Muscle of leg (tissue), 16 donors: ENCODE measurements around the gene SUGCT. TPM values are rescaled to one million over a fixed set of nuclear protein-coding genes. Genes with fewer than 3 reads are reported as not detected.

ENCODE experiments used
- DNase-seq: peaks from one replicate; pipeline ENCODE4 v3.0.0; 2013
- H3K27ac ChIP-seq: one replicate; pipeline ENCODE4 v1.5.1; 2013; ENCODE audit warnings: mild to moderate bottlenecking, low read length, control low read depth
- H3K27me3 ChIP-seq: one replicate; pipeline ENCODE4 v1.6.1; 2013; ENCODE audit warnings: low read length; ENCODE audit not compliant: control insufficient read depth, insufficient read depth
- H3K36me3 ChIP-seq: one replicate; pipeline ENCODE4 v1.6.1; 2013; ENCODE audit warnings: low read length; ENCODE audit not compliant: control insufficient read depth, insufficient read depth
- H3K4me1 ChIP-seq: one replicate; pipeline ENCODE4 v1.6.1; 2013; ENCODE audit warnings: low read length; ENCODE audit not compliant: control insufficient read depth, insufficient read depth
- H3K4me3 ChIP-seq: one replicate; pipeline ENCODE4 v1.5.1; 2013; ENCODE audit warnings: low read length, control low read depth
- H3K9me3 ChIP-seq: replicated peaks from 2 replicates; pipeline ENCODE4 v1.6.1; 2013; ENCODE audit warnings: low read depth, low read length; ENCODE audit not compliant: control insufficient read depth
- WGBS: methylation state at CpG from one replicate; pipeline ENCODE4 v1.1.5; 2013; ENCODE audit warnings: missing lambda C conversion rate; ENCODE audit not compliant: insufficient coverage; 5-methylcytosine and 5-hydroxymethylcytosine counted together
- long read RNA-seq, 11 donors: transcript quantifications; one replicate each; lab custom pipeline, GENCODE V29; 2026
- polyA plus RNA-seq, 8 donors: library from polyadenylated mRNA; unstranded; fragments of 120-200 nt; gene quantifications; one replicate each; pipeline versions ENCODE4 v1.2.1 to v1.2.3, GENCODE V29; 2013; ENCODE audit warnings: inconsistent platforms in 1 of 8, low replicate concordance in 1 of 8; ENCODE audit not compliant: insufficient read length in 8 of 8, insufficient read depth in 1 of 8
- total RNA-seq: library from RNA; stranded (reverse); fragments of 120-200 nt; gene quantifications from one replicate; pipeline ENCODE4 v1.2.4, GENCODE V29; 2013

Gene SUGCT
- total RNA-seq = 6.1 TPM
- polyA plus RNA-seq = 1 to 10 TPM; 1.7 to 3.7 (median 3.0) TPM
- long read RNA-seq, donor 1 = 0 reads
- long read RNA-seq, donor 2 = 0 reads
- long read RNA-seq, donor 3 = 0 reads
- long read RNA-seq, donor 4 = 0 reads
- long read RNA-seq, donor 5 = 0 reads
- long read RNA-seq, donor 6 = 0 reads
- long read RNA-seq, donor 7 = 0 reads
- long read RNA-seq, donor 8 = 0 reads
- long read RNA-seq, donor 9 = 0 reads
- long read RNA-seq, donor 10 = 0 reads
- long read RNA-seq, donor 11, partial matches to known transcripts = 0 of 1 reads
- long read RNA-seq, donor 11, other reads (novel, unspliced or antisense) = 0 of 1 reads

DNA sequence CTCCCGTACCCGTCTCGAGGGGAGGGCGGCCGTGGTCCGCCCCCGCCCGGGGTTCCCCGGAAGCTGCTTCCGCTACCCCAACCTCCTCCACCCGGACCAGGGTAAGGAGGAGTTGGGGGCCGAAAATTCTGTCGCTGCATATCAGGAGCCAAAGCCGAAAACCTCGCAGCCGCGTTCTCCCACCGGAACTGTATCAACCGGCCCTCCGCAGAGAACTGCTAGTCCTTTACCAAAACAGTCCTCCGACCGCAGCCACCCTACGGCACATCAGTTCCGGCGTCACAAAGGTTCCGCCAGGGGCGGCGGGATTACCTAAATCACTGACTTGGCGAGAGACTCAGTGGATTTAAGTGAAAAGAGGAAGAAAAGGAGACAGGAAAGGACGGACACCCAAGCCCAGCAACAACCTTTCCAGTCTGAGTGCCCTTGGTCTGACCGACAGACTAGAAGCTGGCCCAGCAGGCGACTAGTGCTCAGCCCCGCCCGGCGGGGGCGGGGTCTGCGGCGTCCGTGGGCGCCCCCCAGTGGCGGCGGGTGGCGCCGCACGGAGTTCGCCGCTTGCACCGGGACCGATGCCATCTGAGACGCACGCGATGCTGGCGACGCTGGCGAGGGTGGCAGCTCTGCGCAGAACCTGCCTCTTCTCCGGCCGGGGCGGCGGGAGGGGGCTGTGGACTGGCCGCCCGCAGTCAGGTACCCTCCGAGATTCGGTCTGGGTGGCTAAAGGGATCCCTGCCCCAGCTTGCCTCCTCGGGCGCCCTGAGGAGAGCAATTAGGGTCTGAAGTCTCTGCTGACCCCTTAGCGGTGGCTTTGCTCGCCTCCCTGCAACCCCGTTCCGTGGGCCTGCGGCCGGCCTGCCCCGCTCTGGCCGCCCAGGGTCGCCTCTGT lies at the start of gene SUGCT, which contains the start of gene MPLKIP:
Gene SUGCT, plus strand, starts transcription at position 578 of the 889 bp plus-strand sequence.
Gene MPLKIP, minus strand, starts transcription at position 195 of the 889 bp plus-strand sequence. Its CDS starts 55 bp downstream, at position 140.
- H3K36me3 ChIP-seq = no peaks in the 10 kb centered on the region
- peak within 1 kb of the TSS; percentile 98 for H3K27ac ChIP-seq
- WGBS = under 1% methylated on average over 56 of the region's 75 CpGs
- peak within 1 kb of the TSS; percentile 100 for H3K4me3 ChIP-seq
- no peaks in the 10 kb centered on the region for H3K9me3 ChIP-seq
- H3K27me3 ChIP-seq = peaks cover 2% of the 10 kb centered on the region
- peaks cover 2% of the 10 kb centered on the region for H3K4me1 ChIP-seq
- peak; percentile 95 for DNase-seq

DNA sequence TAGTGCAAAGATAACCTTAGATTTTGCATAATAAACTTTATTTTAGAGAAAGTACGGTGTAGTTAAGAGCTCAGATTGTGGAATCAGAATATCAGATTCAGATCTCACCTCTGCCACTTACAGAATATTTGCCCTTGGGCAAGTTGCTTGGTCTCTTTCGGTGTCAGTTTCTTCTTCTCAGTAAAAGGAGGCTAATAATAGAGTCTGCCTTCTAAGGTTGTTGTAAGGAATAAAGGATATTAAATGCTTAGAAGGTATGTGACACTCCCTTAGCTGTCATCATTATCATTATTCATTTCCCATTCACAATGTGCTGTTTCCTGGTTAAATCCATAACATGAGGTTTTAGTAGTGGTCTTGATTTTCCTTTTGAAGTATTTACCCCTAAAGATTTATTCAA lies 42.6 kb upstream of the SUGCT start:
- no peak for DNase-seq
- Histone ChIP-seq H3K27me3 (no peaks in the 10 kb centered on the region), H3K4me3 (no peak overlapping the region), H3K4me1 (no peaks in the 10 kb centered on the region), H3K27ac (no peak overlapping the region), H3K36me3 (peaks cover 42% of the 10 kb centered on the region), H3K9me3 (no peaks in the 10 kb centered on the region)
- WGBS = no CpG with 5 or more reads among the region's 2 CpGs

DNA sequence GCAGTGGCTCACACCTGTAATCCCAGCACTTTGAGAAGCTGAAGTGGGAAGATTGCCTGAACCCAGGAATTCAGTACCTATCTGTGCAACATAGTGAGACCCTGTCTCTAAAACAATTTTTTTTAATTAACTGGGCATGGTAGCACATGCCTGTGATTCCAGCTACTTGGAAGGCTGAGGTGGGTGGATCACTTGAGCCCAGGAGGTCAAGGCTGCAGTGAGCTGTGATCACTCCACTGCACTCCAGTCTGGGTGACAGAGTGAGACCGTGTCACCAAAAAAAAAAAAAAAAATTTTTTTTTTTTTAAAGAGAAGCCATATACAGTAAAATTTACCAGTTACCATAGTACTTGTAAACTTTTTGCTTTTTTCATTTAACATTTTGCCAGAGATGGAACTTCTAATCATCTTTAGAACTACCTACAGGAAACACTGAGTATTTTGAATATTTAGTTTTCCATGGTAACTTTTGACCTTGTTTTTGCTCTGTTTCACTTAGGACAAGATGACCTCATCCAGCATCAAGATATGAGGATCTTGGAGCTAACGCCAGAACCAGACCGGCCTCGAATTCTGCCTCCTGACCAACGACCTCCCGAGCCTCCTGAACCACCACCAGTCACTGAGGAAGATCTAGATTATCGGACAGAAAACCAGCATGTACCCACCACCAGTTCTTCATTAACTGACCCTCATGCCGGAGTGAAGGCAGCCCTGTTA lies 41.0 kb upstream of the SUGCT start:
- Histone ChIP-seq H3K27me3 (no peaks in the 10 kb centered on the region), H3K4me3 (no peak overlapping the region), H3K4me1 (no peaks in the 10 kb centered on the region), H3K36me3 (peaks cover 32% of the 10 kb centered on the region), H3K9me3 (no peaks in the 10 kb centered on the region), H3K27ac (no peak overlapping the region)
- WGBS = 93% methylated on average over 5 of the region's 8 CpGs
- no peak for DNase-seq

DNA sequence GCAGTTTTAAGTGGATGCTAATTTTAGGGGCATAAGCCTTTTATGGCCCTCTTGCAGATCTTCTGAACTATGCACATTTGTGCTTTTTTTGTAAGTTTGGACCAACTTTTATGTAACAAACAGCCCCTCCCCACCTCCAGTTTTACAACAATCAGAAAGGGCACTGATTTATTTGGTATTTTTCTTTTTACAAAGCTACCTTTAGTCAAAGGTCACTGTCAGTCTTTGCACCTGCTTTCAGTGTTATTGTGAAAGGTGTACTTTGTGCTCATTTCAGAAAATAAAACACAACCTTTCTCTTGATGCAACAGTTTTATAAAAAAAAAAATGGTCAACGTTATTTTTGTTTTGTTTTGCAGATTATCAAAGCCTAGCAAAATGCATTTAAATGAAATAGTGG lies 39.6 kb upstream of the SUGCT start:
- H3K4me3 ChIP-seq = no peak overlapping the region
- WGBS = no CpG with 5 or more reads among the region's 1 CpG
- DNase-seq = no peak
- no peaks in the 10 kb centered on the region for H3K4me1 ChIP-seq
- no peaks in the 10 kb centered on the region for H3K27me3 ChIP-seq
- H3K36me3 ChIP-seq = peaks cover 29% of the 10 kb centered on the region
- no peak overlapping the region for H3K27ac ChIP-seq
- no peaks in the 10 kb centered on the region for H3K9me3 ChIP-seq

DNA sequence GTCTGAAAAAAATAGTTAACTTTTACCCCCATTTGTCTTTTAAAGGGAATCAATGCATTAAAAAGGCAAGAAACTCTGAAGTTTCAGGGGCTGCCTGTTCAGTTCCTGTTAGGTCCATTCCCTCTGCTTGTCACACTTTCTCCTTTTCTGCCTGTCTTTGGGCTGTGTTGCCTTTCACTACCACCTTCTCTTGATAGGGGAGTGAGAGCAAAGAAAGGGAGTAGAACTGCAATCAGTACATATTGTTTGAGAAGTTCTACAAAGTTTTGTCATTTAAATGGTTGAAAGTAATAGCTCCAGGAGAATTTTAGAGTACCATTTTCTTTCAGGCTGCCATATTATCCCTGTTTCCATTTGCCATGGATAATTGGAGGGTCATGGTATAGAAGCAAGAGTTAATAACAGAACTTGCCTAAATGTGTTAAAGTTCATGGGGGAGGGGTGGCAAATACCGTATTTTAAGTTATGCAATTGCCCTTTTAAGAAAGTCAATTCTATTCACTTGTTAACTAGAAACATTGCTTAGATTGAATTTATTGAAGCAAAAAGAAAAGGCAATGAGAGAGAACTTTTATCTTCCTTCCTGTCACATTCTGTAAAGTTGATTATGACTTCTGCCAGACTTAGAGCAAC lies 39.0 kb upstream of the SUGCT start:
- Histone ChIP-seq H3K4me1 (no peaks in the 10 kb centered on the region), H3K9me3 (no peaks in the 10 kb centered on the region), H3K4me3 (no peak overlapping the region), H3K27me3 (no peaks in the 10 kb centered on the region), H3K36me3 (peaks cover 26% of the 10 kb centered on the region), H3K27ac (no peak overlapping the region)
- DNase-seq = no peak
- WGBS = no CpG with 5 or more reads among the region's 1 CpG

DNA sequence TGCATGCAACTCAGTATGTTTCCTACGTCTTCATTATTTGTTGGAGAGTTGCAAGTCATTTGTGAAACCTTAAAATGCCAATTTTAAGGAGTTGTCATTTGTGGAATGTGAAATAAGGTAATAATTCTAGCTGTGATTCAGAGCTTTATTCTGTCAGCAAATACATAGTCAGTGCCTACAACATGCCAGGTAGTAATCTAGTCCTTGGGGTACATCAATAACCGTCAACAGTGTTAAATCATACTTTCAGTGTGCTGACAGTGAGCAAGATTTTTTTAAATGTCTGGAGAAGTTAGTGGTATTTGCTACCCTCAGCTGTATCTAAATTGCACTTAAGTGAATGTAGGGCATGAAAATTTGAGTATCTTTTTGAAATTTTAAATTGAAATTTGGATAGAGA lies 37.1 kb upstream of the SUGCT start:
- H3K27me3 ChIP-seq = no peaks in the 10 kb centered on the region
- DNase-seq = no peak
- no CpG with 5 or more reads among the region's 2 CpGs for WGBS
- peaks cover 22% of the 10 kb centered on the region for H3K36me3 ChIP-seq
- H3K27ac ChIP-seq = no peak overlapping the region
- no peak overlapping the region for H3K4me3 ChIP-seq
- no peaks in the 10 kb centered on the region for H3K4me1 ChIP-seq
- H3K9me3 ChIP-seq = no peaks in the 10 kb centered on the region

DNA sequence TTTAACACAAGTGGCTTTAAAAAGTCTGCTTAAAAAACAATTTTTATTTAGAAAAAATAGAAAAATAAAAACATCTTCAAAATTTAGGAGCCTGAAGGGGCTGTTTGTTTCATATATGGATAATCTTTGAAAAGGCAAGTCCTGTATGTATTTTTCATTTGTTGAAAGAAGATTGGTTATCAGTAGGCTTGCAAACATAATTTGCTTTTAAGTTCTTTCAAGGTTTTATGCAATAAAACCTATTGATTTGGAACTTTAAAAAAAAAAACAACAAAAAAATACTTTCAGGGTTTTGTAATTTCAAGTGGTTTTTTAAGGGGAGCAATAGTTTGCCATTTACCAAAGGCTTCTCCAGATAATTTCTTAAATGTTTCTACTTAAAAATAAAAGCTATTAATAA lies 36.0 kb upstream of the SUGCT start:
- Histone ChIP-seq H3K4me3 (no peak overlapping the region), H3K27ac (no peak overlapping the region), H3K4me1 (no peaks in the 10 kb centered on the region)

DNA sequence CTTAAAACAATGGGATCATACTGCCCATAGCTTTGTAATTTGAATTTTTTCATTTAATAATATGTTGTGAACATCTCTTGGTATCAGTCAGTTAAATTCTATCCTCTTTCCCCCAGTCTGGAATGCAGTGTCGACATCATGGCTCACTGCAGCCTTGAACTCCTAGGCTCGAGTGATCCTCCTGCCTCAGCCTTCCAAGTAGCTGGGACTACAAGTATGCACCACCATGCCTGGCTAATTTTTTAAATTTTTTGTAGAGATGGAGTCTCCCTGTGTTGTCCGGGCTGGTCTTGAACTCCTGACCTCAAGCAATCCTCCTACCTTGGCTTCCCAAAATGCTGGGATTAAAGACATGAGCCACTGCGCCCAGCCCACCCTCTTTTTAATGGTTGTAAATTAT lies 35.0 kb upstream of the SUGCT start:
- Histone ChIP-seq H3K27me3 (no peaks in the 10 kb centered on the region), H3K4me1 (no peaks in the 10 kb centered on the region), H3K36me3 (peaks cover 6% of the 10 kb centered on the region), H3K27ac (no peak overlapping the region), H3K9me3 (no peaks in the 10 kb centered on the region), H3K4me3 (no peak overlapping the region)
- WGBS = no CpG with 5 or more reads among the region's 4 CpGs
- DNase-seq = no peak

More for the DNA sequence above, 36.0 kb upstream of the SUGCT start:
- H3K27me3 ChIP-seq = no peaks in the 10 kb centered on the region
- no peaks in the 10 kb centered on the region for H3K9me3 ChIP-seq
- H3K36me3 ChIP-seq = peaks cover 15% of the 10 kb centered on the region
- no peak for DNase-seq

DNA sequence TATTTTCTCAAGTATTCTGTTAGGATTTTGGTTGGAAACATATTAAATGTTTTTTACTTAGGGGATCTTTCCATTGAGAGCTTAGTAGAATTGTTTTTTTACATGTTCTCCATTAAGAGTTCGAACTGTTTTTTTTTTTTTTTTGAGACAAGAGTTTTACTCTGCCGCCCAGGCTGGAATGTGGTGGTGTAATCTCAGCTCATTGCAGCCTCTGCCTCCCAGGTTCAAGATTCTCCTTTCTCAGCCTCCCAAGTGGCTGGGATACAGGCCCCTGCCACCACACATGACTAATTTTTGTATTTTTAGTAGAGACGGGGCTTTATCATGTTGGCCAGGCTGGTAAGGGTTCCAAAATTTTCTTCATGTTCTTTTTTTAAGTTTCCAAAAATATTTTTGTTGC lies 33.6 kb upstream of the SUGCT start:
- DNase-seq = no peak
- no peaks in the 10 kb centered on the region for H3K27me3 ChIP-seq
- no peak overlapping the region for H3K27ac ChIP-seq
- WGBS = no CpG with 5 or more reads among the region's 3 CpGs
- H3K4me3 ChIP-seq = no peak overlapping the region
- H3K36me3 ChIP-seq = no peaks in the 10 kb centered on the region
- H3K4me1 ChIP-seq = no peaks in the 10 kb centered on the region
- no peaks in the 10 kb centered on the region for H3K9me3 ChIP-seq
